HG03575 (cell line): Measurements from ENCODE around the gene CTAGE8.
"Not testable (repeated sequence)": the region's sequence is repeated elsewhere in the genome, so short reads cannot be mapped to it uniquely, and the experiment has no call there.

Experiments used
- ATAC-seq: cut with Tn5 transposase; IDR thresholded peaks from one replicate; pipeline ENCODE4 v1.9.1; 2021; ENCODE audit not compliant: unreplicated experiment, insufficient number of reproducible peaks, low FRiP score; ENCODE audit errors: extremely low read depth

Gene CTAGE8

DNA sequence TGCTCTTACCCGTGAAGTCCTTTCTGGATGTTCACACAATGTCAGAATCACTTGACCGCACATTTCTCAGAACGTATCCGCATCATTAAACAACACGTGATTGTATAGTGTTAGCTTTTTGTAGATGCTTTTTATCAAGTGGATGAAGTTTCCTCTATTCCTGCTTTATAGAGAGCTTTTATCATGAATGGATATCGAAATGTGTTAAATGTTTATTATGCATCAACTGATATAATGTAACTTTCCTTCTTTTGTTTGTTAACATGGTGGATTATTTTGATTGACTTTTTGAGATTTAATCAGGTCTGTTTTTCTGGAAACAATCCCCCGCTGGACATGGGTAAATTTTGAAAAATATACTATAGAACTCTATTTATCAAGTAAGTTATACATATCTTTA, 4.4 kb downstream of the CTAGE8 start, which contains the start of gene OR2A7:
OR2A7 (minus strand) TSS at position 101 of the 400 bp plus-strand sequence. CDS start 5,164 bp downstream, outside the sequence.
- not testable (repeated sequence) for ATAC-seq

- ATAC-seq, result not testable (repeated sequence)
Observed at GRCh38 chr7:144262128-144262527, 7.0 kb downstream of the CTAGE8 start.

- not testable (repeated sequence) for ATAC-seq
Observed at GRCh38 chr7:144259067-144259466, 10.0 kb downstream of the CTAGE8 start.

- ATAC-seq, result no peak
Observed at GRCh38 chr7:144256112-144256511, 13.0 kb downstream of the CTAGE8 start.

GRCh38 chr7:144255471-144255897, 13.6 kb downstream of the CTAGE8 start:
- ATAC-seq, result no peak

DNA sequence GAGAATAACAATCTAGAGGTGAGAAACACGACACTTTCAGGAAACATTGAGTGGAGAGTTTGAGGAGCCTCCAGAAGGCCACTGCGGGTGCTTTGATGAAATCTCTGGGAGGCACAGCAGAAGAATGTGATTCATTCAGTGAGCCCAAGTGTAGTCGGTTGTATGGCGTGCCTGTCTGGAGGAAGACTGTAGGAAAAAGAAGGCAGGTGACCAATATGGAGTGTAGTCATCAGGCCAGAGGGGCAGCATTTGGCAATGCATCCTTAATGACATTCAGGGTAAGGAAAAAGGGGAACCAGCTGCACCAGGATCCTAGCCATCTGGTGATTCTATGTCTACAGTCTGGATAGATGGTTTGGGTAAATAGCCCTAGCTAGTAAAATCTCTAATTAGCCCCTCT, 16.8 kb downstream of the CTAGE8 start:
- ATAC-seq, result not testable (repeated sequence)

- not testable (repeated sequence) for ATAC-seq
Observed at GRCh38 chr7:144247674-144248330, 21.3 kb downstream of the CTAGE8 start.

- not testable (repeated sequence) for ATAC-seq
Observed at GRCh38 chr7:144246967-144247366, 22.1 kb downstream of the CTAGE8 start.

- ATAC-seq, result not testable (repeated sequence)
Observed at GRCh38 chr7:144245372-144245771, 23.7 kb downstream of the CTAGE8 start.

DNA sequence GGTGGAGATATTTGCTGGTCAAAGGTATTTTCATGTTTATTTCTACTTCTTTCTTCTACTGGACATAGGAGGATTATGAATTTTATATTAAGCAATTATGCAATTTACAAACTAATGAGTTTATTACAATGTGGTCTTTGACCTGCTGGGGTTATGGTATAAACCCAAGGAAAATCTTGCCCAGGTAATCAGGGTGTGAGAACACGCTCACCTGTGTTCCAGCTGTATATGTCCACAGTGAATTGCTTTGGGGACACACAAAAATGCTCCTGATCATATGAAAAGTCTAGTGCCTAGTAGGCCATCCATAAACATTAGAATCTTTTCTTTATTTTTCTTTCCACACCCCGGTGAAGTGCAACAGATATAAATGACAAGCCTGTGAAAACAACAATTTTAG, 29.7 kb downstream of the CTAGE8 start, which contains the start of gene OR2A42:
OR2A42 (minus strand) TSS at position 241 of the 400 bp plus-strand sequence. CDS start 6,762 bp downstream, outside the sequence.
- ATAC-seq, result not testable (repeated sequence)

DNA sequence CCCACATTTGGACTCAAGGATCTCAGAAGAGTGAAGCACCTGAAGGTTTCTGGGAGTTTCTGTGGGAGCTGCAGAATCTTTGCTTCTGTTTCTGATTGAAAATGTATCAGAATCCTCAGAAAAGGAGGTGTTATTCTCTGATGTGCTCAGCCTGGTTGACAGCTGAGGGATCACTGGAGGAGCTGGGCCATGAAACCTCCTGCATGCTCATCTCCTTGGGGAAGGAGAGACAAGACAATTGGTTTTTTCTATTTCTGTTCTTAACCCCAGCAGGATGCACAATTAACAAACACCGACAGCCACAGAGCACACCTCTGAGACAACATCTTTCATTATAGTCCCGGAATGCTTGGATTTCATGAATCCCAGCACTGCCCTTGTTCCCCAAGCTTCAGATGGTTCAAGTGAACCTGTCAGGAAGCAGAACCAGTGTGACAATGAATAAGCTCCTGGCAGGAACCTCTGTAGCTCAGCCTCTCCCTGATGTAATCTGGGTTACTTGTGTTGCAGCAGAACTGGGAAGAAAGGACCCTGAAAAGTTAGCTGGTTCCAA, 30.5 kb downstream of the CTAGE8 start:
- ATAC-seq, result not testable (repeated sequence)

GRCh38 chr7:144233039-144233438, 36.0 kb downstream of the CTAGE8 start:
- not testable (repeated sequence) for ATAC-seq

DNA sequence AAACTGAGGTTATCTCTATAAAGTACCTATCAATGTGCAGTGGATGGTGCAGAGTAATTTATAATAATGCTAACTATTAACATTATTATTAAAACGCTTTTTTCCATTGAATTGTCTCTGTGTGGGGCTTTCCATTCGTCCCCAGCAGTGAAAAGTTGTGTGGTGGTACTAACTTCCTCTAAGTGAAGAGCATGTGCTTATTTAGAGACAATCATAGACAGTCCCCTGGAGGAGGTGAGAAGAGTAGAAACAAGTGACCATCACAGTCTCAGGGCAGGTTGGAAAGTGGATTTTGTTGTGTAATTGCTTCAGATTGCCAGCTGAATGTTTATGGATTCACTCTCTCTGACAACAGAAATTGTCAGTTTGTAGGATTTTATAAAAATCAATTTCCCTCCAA, 38.1 kb downstream of the CTAGE8 start:
- not testable (repeated sequence) for ATAC-seq

- not testable (repeated sequence) for ATAC-seq
Observed at GRCh38 chr7:144228810-144229209, 40.3 kb downstream of the CTAGE8 start.

GRCh38 chr7:144226866-144227265, 42.2 kb downstream of the CTAGE8 start:
- not testable (repeated sequence) for ATAC-seq

DNA sequence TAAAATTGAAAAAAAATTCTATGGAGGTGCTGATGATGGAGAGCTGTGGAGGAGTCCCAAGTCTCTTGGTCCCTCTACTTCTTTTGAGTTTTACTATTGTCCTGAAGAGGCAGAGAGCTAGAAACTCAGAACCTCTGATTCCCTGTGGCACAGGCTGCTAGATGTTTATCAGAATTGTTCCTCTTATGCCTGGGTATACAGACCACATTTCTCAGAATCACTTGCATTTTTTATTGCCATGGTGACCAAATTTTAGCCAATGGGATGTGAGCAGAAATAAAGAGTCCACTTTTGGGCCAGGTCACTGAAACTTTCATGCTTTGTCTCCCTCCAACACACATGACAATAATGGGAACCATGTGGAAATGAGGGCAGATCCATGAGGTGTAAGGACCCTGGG, 45.4 kb downstream of the CTAGE8 start:
- ATAC-seq, result not testable (repeated sequence)

GRCh38 chr7:144220531-144220930, 48.6 kb downstream of the CTAGE8 start:
- ATAC-seq, result not testable (repeated sequence)

DNA sequence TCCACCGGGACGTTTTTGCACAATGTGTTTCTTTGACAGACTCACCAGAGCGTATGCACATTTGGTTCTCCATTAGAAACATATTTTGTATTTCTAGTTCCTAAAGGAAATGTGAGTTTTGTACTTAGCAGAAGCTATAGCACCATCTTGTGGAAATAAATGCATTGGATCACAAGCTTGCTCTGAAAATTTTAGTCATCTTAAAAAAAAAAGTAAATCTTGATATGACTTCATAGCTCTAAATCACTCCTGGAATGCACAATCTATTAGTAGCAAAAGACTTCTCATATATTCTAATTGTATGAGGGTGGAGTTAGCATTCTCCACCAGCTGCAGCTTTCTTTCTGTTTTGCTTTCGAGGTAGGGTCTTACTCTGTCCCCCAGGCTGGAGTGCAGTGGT, 49.9 kb downstream of the CTAGE8 start:
- ATAC-seq, result not testable (repeated sequence)

DNA sequence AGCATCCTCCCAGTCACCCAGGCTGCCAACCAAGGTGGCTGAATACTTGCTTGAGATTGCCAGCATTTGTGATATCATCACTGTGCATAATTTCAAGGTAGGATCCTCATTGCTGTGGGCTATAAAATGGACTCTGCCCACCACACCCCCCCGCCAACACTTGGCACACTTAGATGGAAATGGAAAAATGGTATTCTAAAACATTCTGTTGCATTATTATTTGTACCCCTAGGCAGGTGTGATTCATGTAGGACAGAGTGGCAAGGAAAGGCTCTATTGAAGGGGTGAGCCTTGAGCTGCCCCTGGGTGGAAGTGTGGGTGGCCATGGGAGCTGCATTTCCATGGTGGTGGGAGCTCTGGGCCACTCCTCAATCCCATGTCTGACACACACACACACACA, 50.5 kb downstream of the CTAGE8 start:
- not testable (repeated sequence) for ATAC-seq

DNA sequence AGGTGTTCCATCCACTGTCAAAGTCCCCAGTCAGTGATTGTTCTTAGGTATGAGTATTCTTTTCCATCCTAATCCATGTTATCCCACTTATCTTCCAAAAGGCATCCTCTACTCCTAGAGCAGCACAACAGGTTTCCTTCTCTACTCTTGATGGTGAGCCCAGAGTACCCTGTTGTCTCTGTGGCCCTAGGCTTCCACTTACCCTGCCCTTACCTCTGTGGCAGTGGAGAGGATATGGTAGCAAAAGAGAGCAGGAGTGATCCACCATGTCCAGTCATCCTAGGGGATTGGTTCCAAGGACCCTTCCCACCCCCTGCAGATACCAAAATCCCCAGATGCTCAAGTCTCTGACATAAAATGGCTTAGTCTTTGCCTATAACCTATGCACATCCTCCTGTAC, 51.9 kb downstream of the CTAGE8 start:
- ATAC-seq, result not testable (repeated sequence)
